ENCODE data around the gene FCRLB.
A peak's percentile ranks its signal among the peaks of the same experiment; 100 is the strongest.
"Not testable (repeated sequence)": the region's sequence is repeated elsewhere in the genome, so short reads cannot be mapped to it uniquely, and the experiment has no call there.

FCRLB gene, protein sequence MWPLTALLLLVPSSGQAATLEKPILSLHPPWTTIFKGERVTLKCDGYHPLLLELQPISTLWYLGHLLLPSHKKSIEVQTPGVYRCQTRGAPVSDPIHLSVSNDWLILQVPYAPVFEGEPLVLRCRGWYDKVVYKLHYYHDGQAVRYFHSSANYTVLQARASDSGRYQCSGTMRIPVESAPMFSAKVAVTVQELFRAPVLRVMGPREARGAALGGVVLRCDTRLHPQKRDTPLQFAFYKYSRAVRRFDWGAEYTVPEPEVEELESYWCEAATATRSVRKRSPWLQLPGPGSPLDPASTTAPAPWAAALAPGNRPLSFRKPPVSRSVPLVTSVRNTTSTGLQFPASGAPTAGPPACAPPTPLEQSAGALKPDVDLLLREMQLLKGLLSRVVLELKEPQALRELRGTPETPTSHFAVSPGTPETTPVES

GRCh38 chr1:161720956-161721737 is at the start of gene FCRLB:
Gene FCRLB (plus strand): TSS chr1:161721544. CDS start chr1:161722673, 1,129 bp downstream.
- ChIA-PET POLR2A (no interaction called here), CTCF (interaction anchor here (1.9 kb wide), 1 partner anchor 20 kb away, joined by 8 read pairs; no protein-coding TSS in a partner anchor)
- H3K9me3 ChIP-seq (ENCODE audit: control insufficient read depth, insufficient read depth, low read depth, low read length), result no peaks in the 10 kb centered on the region
- H3K4me3 ChIP-seq (ENCODE audit: low read depth, low read length), result no peak within 1 kb of the TSS
- H3K4me1 ChIP-seq (ENCODE audit: control insufficient read depth, insufficient read depth, low read length), result no peaks in the 10 kb centered on the region; the same call in 1 of the 2 replicates
- H3K27ac ChIP-seq (ENCODE audit: extremely low read depth, low read depth, low read length), result no peak within 1 kb of the TSS
- H3K36me3 ChIP-seq (ENCODE audit: control insufficient read depth in 2 of 2, insufficient read depth in 1 of 2, low read length in 2 of 2), result no peaks in the 10 kb centered on the region
- no peak for TF ChIP-seq INSM2 (tag by site-specific recombination; IDR thresholded peaks at IDR 0.05)
- TF ChIP-seq ZNF335 (tag by site-specific recombination; conservative IDR thresholded peaks at IDR 0.05), result no peak

DNA sequence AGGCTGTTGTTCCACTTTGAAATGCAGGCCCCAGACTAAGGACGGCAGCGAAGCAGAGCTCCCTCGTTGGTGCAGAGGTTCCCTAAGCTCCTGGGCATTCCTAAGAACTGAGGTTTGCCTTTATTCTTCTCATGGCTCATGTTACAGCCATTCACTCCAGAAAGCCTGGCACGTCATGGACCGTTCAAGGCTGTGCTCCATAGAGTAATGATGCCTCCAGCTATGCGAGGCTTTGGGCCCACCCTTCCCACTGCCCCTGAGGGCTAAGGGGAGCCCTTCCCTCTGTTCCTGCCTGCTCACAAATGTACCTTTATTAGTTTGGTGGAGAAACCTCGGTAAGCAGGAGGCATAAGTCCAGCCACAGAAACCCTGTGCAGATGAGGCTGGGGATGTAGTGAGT is 47.9 kb upstream of the FCRLB start:
- CTCF ChIA-PET, result interaction anchor here (0.6 kb wide), 1 partner anchor 470 kb away, joined by 3 read pairs; no protein-coding TSS in a partner anchor
- H3K4me1 ChIP-seq (ENCODE audit: control insufficient read depth, insufficient read depth, low read length); H3K9me3 ChIP-seq (ENCODE audit: control insufficient read depth, insufficient read depth, low read depth, low read length); H3K36me3 ChIP-seq (ENCODE audit: control insufficient read depth in 2 of 2, insufficient read depth in 1 of 2, low read length in 2 of 2); H3K27ac ChIP-seq (ENCODE audit: extremely low read depth, low read depth, low read length); H3K4me3 ChIP-seq (ENCODE audit: low read depth, low read length); POLR2A ChIA-PET: not testable (repeated sequence)

GRCh38 chr1:161674447-161674846 is 46.9 kb upstream of the FCRLB start:
- H3K9me3 ChIP-seq (ENCODE audit: control insufficient read depth, insufficient read depth, low read depth, low read length); H3K36me3 ChIP-seq (ENCODE audit: control insufficient read depth in 2 of 2, insufficient read depth in 1 of 2, low read length in 2 of 2); H3K27ac ChIP-seq (ENCODE audit: extremely low read depth, low read depth, low read length); H3K4me3 ChIP-seq (ENCODE audit: low read depth, low read length); H3K4me1 ChIP-seq (ENCODE audit: control insufficient read depth, insufficient read depth, low read length); CTCF ChIA-PET; POLR2A ChIA-PET: not testable (repeated sequence)

GRCh38 chr1:161674908-161675307 is 46.4 kb upstream of the FCRLB start:
- H3K9me3 ChIP-seq (ENCODE audit: control insufficient read depth, insufficient read depth, low read depth, low read length); CTCF ChIA-PET; H3K27ac ChIP-seq (ENCODE audit: extremely low read depth, low read depth, low read length); H3K4me1 ChIP-seq (ENCODE audit: control insufficient read depth, insufficient read depth, low read length); H3K4me3 ChIP-seq (ENCODE audit: low read depth, low read length); POLR2A ChIA-PET; H3K36me3 ChIP-seq (ENCODE audit: control insufficient read depth in 2 of 2, insufficient read depth in 1 of 2, low read length in 2 of 2): not testable (repeated sequence)

GRCh38 chr1:161676441-161676840 is 44.9 kb upstream of the FCRLB start:
- CTCF ChIA-PET, result no interaction called here
- Histone ChIP-seq H3K9me3 (ENCODE audit: control insufficient read depth, insufficient read depth, low read depth, low read length) (no peaks in the 10 kb centered on the region), H3K36me3 (ENCODE audit: control insufficient read depth in 2 of 2, insufficient read depth in 1 of 2, low read length in 2 of 2) (no peaks in the 10 kb centered on the region), H3K4me3 (ENCODE audit: low read depth, low read length) (no peak overlapping the region), H3K27ac (ENCODE audit: extremely low read depth, low read depth, low read length) (no peak overlapping the region), H3K4me1 (ENCODE audit: control insufficient read depth, insufficient read depth, low read length) (no peaks in the 10 kb centered on the region)
- TF ChIP-seq HOXC10 (CRISPR knock-in tag; IDR thresholded peaks at IDR 0.05) (no peak), MEIS1 (CRISPR knock-in tag; IDR thresholded peaks at IDR 0.05; ENCODE audit: borderline replicate concordance) (no peak), ZNF692 (tag by site-specific recombination; IDR thresholded peaks at IDR 0.05) (no peak), KLF16 (tag by site-specific recombination; IDR thresholded peaks at IDR 0.05) (no peak), MYNN (tag by site-specific recombination; IDR thresholded peaks at IDR 0.05; ENCODE audit: borderline replicate concordance) (no peak), ZNF18 (tag by site-specific recombination; IDR thresholded peaks at IDR 0.05) (no peak), PRDM1 (tag by site-specific recombination; IDR thresholded peaks at IDR 0.05) (peak; percentile 53; the same call in 1 of the 2 replicates), ZNF274 (IDR thresholded peaks at IDR 0.05; ENCODE audit: low read length) (no peak), ZNF274 (tag by site-specific recombination; IDR thresholded peaks at IDR 0.05; ENCODE audit: borderline replicate concordance) (no peak)
- TF ChIP-seq, protein P1, sequence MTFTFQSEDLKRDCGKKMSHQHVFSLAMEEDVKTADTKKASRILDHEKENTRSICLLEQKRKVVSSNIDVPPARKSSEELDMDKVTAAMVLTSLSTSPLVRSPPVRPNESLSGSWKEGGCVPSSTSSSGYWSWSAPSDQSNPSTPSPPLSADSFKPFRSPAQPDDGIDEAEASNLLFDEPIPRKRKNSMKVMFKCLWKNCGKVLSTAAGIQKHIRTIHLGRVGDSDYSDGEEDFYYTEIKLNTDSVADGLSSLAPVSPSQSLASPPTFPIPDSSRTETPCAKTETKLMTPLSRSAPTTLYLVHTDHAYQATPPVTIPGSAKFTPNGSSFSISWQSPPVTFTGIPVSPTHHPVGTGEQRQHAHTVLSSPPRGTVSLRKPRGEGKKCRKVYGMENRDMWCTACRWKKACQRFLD (tag by site-specific recombination; IDR thresholded peaks at IDR 0.05), result no peak
- POLR2A ChIA-PET, result no interaction called here

Measured in HEK293 (cell line).